Fibroblast of the aortic adventitia (primary cell): ENCODE results near the gene MAU2. TPM values are rescaled to one million over a fixed set of nuclear protein-coding genes. Genes with fewer than 3 reads are reported as not detected.

ENCODE experiments used
- DNase-seq: peaks from one replicate; pipeline ENCODE4 v3.0.0-alpha.2; 2010; ENCODE audit warnings: low read depth
- H3K4me3 ChIP-seq: 2 replicates; pipeline ENCODE4 v1.5.1; 2011; ENCODE audit warnings: low read depth, mild to moderate bottlenecking, control low read depth, low read length, moderate library complexity
- CTCF ChIP-seq: IDR thresholded peaks from 2 replicates; pipeline ENCODE4 v1.5.1; 2011; ENCODE audit warnings: mild to moderate bottlenecking, low read length, control low read depth, inconsistent platforms; ENCODE audit not compliant: insufficient read depth
- total RNA-seq: library from RNA; depleted of rRNA; stranded (reverse); fragments of >200 nt; gene quantifications from 2 replicates; pipeline ENCODE4 v1.2.3, GENCODE V29; 2012; ENCODE audit warnings: low replicate concordance

The MAU2 gene
- total RNA-seq, 1 donor: 34.6 TPM

GRCh38 chr19:19352823-19353222, 32.2 kb downstream of the MAU2 start:
- no peak for TF ChIP-seq CTCF
- DNase-seq: no peak
- no peak overlapping the region for H3K4me3 ChIP-seq

- no peak overlapping the region for H3K4me3 ChIP-seq
- no peak for DNase-seq
- TF ChIP-seq CTCF: no peak
Measured at GRCh38 chr19:19354007-19354406, 33.4 kb downstream of the MAU2 start.

DNA sequence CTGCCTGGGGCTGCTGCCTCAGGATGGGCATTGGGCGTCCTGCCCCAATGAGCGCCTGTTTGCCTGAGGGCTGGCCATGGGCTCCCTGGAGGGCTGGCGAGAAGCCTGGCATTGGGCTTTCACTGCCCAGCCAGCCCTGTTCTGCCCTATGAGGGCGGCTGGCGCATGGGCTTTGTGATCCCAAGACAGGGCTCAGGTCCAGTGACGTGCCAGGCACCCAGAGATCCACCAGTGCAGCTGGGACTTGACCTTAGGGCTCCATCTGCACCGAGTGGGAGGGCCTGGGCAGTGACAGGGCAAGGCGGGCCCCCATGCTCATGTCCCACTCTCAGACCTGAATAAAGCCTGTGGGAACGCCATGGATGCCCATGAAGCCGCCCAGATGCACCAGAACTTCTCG, 34.3 kb downstream of the MAU2 start:
- TF ChIP-seq CTCF: no peak
- no peak for DNase-seq
- no peak overlapping the region for H3K4me3 ChIP-seq

DNA sequence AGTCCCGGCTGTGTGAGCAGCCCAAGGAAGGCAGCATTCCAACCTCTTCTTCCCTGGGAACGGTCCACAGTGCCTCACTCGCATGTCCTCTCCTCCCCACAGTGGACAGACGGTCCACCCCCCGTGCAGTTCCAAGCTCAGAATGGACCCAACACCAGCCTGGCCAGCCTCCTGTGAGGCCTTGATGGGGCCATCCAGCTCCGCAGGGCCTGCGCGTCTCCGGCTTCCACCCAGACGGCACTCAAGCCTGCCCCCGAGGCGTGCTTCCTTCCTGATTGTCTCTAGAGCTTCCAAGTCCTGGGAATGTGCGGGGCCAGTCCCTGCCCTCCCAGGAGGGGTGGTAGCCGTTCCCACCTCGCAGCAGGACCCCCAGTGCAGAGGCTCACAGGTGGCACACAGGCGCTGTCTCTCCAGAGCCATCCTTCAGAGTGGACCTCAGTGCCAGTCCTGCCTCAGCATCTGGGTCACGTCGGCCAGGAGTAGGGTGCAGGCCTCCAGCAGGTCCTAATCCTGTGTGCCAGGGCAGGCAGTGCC, 35.0 kb downstream of the MAU2 start:
- no peak for DNase-seq

GRCh38 chr19:19356500-19356899, 35.9 kb downstream of the MAU2 start:
- no peak overlapping the region for H3K4me3 ChIP-seq
- DNase-seq: no peak
- TF ChIP-seq CTCF: no peak

More for the DNA sequence above, 35.0 kb downstream of the MAU2 start:
- H3K4me3 ChIP-seq: no peak overlapping the region
- TF ChIP-seq CTCF: no peak

GRCh38 chr19:19356901-19357566, 36.4 kb downstream of the MAU2 start:
- no peak overlapping the region for H3K4me3 ChIP-seq
- no peak for TF ChIP-seq CTCF
- no peak for DNase-seq
